Hematopoietic multipotent progenitor cell treated with erythropoietin and hydrocortisone succinate and interleukin-3 and kit ligand, for 4 days (in vitro differentiated cells): ENCODE results near the gene POU5F1.
"Not testable (repeated sequence)": the region's sequence is repeated elsewhere in the genome, so short reads cannot be mapped to it uniquely, and the experiment has no call there.

Experiments used
- DNase-seq: peaks from one replicate; pipeline ENCODE4 v3.0.0-alpha.2; 2015

Gene POU5F1

GRCh38 chr6:31165064-31165832, 5.2 kb downstream of the POU5F1 start:
- DNase-seq, result not testable (repeated sequence)

DNA sequence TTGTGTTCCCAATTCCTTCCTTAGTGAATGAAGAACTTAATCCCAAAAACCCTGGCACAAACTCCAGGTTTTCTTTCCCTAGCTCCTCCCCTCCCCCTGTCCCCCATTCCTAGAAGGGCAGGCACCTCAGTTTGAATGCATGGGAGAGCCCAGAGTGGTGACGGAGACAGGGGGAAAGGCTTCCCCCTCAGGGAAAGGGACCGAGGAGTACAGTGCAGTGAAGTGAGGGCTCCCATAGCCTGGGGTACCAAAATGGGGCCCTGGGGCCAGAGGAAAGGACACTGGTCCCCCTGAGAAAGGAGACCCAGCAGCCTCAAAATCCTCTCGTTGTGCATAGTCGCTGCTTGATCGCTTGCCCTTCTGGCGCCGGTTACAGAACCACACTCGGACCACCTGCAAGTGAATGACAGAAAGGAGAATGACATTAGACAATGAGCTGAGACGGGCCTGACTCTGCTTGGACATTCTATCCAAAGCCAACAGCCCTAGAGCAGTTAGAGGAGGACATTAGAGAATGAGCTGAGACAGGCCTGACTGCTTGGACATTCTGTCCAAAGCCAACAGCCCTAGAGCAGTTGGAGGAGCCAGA, 5.9 kb downstream of the POU5F1 start:
- DNase-seq, result not testable (repeated sequence)

GRCh38 chr6:31163922-31164321, 6.6 kb downstream of the POU5F1 start:
- no peak for DNase-seq

DNA sequence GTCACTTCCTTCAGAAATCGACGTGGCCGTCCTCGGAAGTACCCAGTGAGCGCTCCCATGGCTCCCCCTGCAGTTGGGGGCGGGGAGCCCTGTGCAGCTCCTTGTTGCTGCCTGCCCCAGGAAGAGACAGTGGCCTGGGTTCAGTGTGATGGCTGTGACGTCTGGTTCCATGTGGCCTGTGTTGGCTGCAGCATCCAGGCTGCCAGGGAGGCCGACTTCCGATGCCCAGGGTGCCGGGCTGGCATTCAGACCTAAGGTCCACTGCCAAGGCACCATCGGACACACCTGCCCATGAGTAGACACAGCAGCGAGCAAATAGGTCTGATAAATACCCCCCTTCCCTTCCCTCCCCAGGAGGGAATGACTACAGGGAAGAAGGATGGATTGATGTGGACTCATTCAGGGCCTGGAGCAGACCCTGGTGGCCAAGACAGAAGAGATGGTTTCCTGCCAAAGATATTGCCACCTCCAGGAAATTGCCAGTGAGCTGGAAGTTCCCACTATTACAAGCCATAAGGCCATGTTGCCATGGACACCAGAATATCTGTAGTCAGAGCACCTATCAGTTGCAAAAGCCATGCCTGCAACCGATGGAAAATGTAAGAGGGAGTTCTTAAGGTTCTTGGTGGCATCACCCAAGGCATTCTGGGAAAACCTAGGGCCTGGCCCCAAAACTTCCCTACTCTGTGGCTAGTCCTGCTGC, 7.9 kb downstream of the POU5F1 start:
- no peak for DNase-seq

DNA sequence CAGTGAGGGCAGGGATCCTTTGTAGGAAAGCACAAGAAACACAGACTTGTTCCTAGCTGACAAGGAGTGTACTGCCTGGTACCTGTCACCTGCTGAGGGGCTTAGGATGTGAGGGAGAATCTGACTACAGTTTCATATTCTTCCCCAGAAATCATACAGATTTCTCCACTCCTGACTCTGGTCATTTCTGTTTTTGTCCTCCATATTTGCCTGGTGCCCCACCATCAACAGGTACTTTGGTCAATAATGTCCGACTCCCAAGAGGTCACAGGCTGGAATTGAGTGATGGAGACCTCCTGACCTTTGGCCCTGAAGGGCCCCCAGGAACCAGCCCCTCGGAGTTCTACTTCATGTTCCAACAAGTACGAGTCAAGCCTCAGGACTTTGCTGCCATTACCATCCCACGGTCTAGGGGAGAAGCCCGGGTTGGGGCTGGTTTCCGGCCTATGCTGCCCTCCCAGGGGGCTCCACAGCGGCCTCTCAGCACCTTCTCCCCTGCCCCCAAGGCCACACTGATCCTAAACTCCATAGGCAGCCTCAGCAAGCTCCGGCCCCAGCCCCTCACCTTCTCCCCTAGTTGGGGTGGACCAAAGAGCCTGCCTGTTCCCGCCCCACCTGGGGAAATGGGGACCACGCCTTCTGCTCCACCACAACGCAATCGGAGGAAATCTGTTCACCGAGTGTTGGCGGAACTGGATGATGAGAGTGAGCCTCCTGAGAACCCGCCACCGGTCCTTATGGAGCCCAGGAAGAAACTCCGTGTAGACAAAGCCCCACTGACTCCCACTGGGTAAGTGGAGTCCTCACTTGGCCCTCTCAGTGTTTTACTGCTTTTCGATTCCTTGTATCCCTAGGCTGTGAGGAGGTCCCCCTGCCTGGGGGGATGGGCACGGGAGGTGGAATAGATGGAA, 9.0 kb downstream of the POU5F1 start:
- DNase-seq, result no peak

DNA sequence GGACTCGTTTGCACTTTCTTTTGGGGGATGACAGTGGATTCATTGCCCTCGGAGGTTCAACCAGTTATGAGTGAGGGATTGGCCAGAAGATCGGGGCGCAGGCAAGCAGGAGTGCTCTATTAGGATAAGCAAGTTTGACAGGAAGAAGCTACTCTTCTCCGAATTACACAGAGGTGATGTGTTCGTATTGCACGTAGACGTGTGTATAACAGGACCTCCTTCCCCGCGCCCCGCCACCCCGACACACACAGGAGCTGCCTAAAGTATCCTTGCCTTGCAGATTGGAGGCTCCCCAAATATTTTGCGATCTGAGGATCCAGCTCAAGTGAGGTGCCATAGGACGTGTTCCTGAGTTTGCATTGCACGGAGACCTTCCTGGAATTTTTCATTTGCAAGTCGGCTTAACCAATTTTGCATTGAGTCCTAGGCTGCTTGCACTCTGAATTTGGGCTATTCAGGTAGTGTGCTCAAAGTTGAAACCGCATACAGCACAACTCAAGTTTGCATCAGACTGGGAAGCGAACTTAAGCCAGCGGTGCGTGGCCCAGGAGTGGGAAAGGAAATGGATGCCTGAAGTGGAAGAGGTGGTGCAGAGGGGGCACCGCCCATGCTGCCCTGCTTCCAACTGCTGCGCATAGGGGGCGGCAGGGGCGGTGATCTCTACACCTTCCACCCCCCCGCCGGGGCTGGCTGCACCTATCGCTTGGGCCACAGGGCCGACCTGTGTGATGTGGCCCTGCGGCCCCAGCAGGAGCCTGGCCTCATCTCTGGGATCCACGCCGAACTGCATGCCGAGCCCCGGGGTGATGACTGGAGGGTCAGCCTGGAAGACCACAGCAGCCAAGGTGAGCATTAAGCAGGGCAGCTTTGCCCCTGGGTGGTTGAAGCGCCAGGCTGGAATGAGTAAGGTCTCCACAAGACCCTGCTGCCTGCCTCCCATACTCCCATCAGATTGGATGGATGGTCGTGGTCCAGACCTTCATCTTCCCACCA, 11.3 kb downstream of the POU5F1 start:
- peak; percentile 57 for DNase-seq

DNA sequence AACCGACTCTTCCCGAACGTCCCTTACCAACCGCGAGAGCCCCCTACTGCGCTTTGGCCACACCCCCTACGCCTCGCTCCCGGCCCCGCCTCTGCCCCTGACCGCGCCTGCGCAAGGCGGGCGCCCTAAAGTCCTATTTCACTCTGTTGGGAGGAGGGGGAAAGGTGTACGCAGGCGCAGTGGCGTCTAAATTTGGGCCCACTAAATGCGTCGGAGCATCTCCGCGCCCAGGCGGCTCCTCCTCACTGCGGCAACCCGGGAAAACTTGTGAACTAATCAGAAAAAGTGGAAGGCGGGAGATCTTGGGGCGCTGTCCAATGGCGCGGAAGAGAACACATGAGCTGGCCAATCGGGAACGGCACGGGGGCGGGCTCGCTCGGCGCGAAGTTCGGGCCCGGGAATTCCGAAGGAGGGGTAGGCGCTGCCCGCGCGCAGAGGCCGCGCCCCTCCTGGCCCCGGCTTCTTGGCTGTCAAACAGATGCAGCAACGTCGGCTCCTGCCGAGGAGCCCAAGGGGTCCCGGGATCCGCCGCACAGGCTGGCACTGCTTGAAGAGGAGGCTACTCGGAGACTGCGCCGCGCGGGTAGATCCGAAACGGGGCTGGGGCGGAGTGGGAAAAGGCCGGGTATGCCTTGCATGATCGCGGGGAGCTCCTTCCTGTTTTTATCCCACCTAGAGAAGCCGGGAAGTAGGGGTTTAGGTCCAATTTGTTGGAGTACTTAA, 12.2 kb downstream of the POU5F1 start, which contains the start of gene TCF19:
Gene TCF19, plus strand, starts transcription at position 450 of the 723 bp plus-strand sequence. CDS start 881 bp downstream, outside the sequence.
- DNase-seq, result peak; percentile 100

- no peak for DNase-seq
Observed at GRCh38 chr6:31157513-31158139, 12.9 kb downstream of the POU5F1 start, which contains the start of gene CCHCR1. Gene CCHCR1, minus strand, starts transcription at chr6:31157802. Its CDS starts 202 bp downstream, at chr6:31157600.

DNA sequence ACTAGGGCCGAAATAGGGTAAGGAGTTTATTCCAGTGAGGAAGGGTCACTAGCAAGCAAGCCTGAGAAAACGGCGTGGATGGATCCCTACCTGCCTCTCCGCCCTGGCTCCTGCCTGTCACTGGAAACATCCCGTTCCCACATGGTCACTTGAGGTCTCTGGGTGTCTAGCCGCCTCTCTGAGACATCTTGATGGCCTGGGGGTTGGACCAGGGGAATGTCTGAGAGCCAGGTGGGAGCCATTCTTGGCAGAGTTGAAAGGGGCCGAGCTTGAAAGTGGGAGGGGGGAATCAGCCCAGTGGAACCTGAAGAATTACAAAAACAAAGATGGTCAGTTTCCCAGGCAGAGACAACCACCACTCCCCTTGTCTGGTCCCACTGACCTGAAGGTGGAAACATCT, 13.8 kb downstream of the POU5F1 start:
- DNase-seq, result no peak

- no peak for DNase-seq
Observed at GRCh38 chr6:31154436-31154835, 16.0 kb downstream of the POU5F1 start.

DNA sequence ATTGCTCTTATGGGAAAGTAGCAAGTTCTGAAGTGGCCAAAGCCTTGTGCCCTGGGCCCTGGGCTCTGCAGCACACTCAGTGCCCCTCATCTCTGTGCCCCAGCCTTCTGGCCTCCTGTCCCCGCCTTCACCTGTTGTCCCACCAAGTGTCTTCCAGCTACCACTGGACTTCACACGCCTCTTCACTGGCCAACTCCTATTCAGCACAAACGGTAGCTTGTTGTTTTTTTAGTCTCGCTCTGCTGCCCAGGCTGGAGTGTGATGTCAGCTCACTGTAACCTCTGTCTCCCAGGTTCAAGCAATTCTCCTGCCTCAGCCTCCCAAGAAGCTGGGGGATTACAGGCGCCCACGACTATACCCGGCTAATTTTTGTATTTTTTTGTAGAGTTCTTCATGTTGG, 17.7 kb downstream of the POU5F1 start:
- DNase-seq, result no peak

DNA sequence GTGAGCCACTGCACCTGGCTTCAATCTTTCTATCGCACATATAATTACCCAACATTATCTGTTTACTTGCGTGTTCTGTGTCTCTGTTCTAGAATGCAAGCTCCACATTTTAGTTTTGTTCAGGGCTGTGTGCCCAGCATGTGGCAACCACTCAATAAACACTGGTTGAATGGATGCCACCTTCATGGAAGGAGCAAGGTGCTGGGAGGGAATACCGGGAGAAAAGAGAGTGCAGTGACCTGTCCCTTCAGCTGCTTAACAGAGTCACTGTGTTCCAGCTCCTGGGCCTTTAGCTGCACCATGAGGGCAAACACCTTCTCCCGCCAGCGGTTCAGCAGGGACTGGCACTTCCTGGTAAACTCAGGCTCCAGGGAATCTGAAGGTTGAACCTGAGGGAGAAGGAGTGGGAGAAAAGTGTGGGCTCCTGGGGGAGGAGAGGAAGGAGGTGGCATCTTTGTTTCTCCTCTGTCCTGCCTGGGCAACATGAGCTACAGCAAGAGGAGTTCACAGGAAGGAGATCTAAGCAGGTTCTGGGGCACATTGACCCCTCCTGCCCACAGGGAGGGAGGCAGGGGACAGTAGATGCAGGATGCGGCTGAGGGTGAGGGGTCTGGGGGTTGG, 20.5 kb downstream of the POU5F1 start:
- no peak for DNase-seq

DNA sequence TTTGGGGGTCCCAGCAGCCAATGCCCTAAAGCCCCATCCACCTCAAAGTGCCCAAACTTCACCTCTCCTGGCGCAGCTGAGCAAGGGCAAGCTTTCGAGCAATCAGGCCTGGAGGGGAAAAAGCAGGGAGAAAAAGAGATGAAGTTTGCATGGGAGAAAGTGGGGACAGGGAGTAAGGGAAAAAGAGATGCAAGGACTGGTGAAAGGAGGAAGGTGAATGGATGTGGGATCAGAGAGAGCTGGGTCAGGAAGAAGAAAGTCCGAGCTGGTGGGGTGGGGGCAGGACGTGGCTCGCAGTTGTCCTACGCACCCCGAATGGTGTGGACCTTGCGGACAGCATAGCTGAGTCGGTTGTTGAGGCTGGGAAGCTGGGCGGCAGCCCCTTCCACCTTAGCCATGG, 25.1 kb downstream of the POU5F1 start:
- DNase-seq, result no peak

DNA sequence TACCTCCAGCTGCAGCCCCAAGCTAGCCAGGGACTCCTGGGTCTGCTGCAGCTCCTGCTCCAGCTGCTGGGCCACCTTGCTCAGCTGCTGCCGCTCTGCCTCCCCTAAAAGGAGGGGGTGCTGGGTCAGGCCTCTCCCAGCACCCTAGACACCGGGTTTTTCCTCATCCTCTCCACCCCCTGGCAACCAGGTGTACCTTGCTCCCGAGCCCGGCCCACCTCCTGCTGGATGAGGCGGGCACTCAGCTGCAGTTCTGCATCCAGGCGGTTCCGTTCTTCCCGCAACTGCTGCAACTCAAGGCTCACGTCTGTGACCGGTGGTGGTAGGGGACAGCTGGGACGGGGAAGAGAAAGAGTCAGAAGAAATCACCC, 25.5 kb downstream of the POU5F1 start:
- DNase-seq, result no peak

- no peak for DNase-seq
Observed at GRCh38 chr6:31144296-31144969, 26.0 kb downstream of the POU5F1 start.

GRCh38 chr6:31143148-31143547, 27.3 kb downstream of the POU5F1 start:
- DNase-seq, result no peak

- DNase-seq, result no peak
Observed at GRCh38 chr6:31142361-31142761, 28.1 kb downstream of the POU5F1 start.

- no peak for DNase-seq
Observed at GRCh38 chr6:31140643-31141042, 29.8 kb downstream of the POU5F1 start.

DNA sequence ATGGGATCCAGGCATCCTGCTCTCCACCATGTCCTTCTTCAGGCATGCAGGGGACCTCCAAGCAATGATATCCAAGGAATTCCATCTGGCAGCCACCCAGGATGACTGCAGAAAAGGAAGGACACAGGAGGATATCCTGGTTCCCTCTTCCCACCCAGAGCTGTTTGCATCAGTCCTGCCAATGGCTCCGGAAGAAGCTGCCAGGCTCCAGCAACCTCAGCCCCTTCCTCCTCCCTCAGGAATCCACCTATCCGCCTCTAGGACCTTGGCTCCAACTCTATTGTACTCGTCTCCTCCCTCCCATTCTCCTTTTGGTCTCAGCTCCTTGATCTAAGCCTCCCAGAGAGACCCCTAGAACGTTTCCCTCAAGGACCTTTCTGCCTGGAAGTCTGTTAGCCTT, 30.9 kb downstream of the POU5F1 start:
- no peak for DNase-seq
